ENCODE results near the gene TMEM150B.

GRCh38 chr19:55266840-55267239 is 58.3 kb downstream of the TMEM150B start:
- TF ChIP-seq POLR2AphosphoS5 (IDR thresholded peaks at IDR 0.05; ENCODE audit: borderline replicate concordance, low read depth, low read length) (no peak), EZH2 (IDR thresholded peaks at IDR 0.05) (no peak), FOXP2 (optimal IDR thresholded peaks at IDR 0.05; ENCODE audit: control extremely low read depth, extremely low read length, insufficient read depth) (no peak)
